Measurements from ENCODE around the gene MRPS14. TPM values are rescaled to one million over a fixed set of nuclear protein-coding genes. Genes with fewer than 3 reads are reported as not detected.
A peak's percentile ranks its signal among the peaks of the same experiment; 100 is the strongest.
"Not testable (repeated sequence)": the region's sequence is repeated elsewhere in the genome, so short reads cannot be mapped to it uniquely, and the experiment has no call there.

Gene MRPS14
- total RNA-seq, 1 donor from 2014 or later: 14.7 TPM

DNA sequence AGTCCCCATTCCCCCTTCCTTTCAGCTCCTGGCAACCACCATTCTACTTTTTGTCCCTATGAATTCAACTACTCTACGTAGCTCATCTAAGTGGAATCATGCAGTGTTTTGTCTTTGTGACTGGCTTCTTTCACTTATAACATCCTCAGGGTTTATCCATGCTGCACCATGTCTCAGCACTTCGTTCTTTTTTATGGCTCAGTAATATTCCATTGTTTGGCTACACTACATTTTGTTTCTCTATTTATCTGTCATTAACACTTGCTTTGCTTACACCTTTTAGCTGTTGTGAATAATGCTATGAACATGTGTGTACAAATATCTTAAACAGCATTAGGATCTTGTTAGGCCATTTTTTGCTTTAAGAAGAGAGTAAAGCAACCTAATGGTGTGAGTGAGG lies 1.5 kb upstream of the MRPS14 start:
- Histone ChIP-seq H3K27ac (no peak overlapping the region), H3K4me1 (peaks cover 18% of the 10 kb centered on the region), H3K27me3 (no peaks in the 10 kb centered on the region), H3K36me3 (no peaks in the 10 kb centered on the region), H3K9me3 (no peaks in the 10 kb centered on the region), H3K4me3 (no peak overlapping the region)
- intact Hi-C loops (cut with DNase I): no loop called here
- TF ChIP-seq POLR2A (IDR thresholded peaks at IDR 0.05) (no peak), POLR2AphosphoS5 (IDR thresholded peaks at IDR 0.05; ENCODE audit: insufficient read depth in 1 of 2, low read depth in 1 of 2) (no peak)
- TF ChIP-seq, protein P1, sequence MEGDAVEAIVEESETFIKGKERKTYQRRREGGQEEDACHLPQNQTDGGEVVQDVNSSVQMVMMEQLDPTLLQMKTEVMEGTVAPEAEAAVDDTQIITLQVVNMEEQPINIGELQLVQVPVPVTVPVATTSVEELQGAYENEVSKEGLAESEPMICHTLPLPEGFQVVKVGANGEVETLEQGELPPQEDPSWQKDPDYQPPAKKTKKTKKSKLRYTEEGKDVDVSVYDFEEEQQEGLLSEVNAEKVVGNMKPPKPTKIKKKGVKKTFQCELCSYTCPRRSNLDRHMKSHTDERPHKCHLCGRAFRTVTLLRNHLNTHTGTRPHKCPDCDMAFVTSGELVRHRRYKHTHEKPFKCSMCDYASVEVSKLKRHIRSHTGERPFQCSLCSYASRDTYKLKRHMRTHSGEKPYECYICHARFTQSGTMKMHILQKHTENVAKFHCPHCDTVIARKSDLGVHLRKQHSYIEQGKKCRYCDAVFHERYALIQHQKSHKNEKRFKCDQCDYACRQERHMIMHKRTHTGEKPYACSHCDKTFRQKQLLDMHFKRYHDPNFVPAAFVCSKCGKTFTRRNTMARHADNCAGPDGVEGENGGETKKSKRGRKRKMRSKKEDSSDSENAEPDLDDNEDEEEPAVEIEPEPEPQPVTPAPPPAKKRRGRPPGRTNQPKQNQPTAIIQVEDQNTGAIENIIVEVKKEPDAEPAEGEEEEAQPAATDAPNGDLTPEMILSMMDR (IDR thresholded peaks at IDR 0.05): no peak
- no peak for DNase-seq (ENCODE audit: extremely low spot score in 2 of 2)

DNA sequence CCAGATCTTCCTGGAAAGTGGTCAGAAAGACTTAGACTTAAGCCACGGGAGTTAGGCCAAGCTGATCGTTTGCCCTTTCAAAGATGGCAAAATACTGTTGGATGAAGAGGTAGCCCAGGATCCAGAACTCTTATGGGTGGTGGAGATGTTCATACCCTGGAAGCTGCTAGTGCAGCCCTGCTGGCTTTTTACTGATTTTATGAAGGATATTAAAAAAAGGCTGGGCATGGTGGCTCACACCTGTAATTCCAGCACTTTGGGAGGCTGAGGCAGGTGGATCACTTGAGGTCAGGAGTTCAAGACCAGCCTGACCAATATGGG lies 657 bp upstream of the MRPS14 start:
- H3K4me1 ChIP-seq: peaks cover 18% of the 10 kb centered on the region
- intact Hi-C loops (cut with DNase I); DNase-seq (ENCODE audit: extremely low spot score in 2 of 2); H3K9me3 ChIP-seq; H3K27me3 ChIP-seq; H3K36me3 ChIP-seq: not testable (repeated sequence)
- peak overlapping the region; percentile 64 to 82 for H3K4me3 ChIP-seq
- peak overlapping the region; percentile 89 for H3K27ac ChIP-seq

DNA sequence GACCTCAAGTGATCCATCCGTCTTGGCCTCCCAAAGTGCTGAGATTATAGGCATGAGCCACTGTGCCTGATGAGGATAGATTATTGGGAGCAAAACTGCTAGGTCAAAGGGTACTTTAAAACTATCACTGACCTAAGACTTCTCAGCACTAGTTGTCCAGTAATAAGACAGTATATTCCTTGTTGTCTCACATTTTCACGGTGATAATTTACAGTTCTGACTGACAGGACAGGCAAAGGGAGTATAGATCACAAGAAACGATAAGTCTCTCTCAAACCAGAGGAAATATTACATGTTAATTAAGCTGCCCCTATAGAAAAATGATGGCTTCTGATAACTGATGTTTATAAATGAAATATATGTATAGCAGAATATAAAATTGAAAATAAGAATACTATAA lies 3.7 kb downstream of the MRPS14 start:
- no peak for DNase-seq (ENCODE audit: extremely low spot score in 2 of 2)
- Histone ChIP-seq H3K9me3 (no peaks in the 10 kb centered on the region), H3K4me3 (no peak overlapping the region), H3K27me3 (no peaks in the 10 kb centered on the region), H3K27ac (no peak overlapping the region), H3K36me3 (peaks cover 0 to 37% of the 10 kb centered on the region in 2 donors), H3K4me1 (peaks cover 18% of the 10 kb centered on the region)
- no peak for TF ChIP-seq POLR2AphosphoS5 (IDR thresholded peaks at IDR 0.05; ENCODE audit: insufficient read depth in 1 of 2, low read depth in 1 of 2)
- no peak for TF ChIP-seq POLR2A (IDR thresholded peaks at IDR 0.05)
- TF ChIP-seq, protein P1 (IDR thresholded peaks at IDR 0.05): no peak
- intact Hi-C loops (cut with DNase I): no loop called here

DNA sequence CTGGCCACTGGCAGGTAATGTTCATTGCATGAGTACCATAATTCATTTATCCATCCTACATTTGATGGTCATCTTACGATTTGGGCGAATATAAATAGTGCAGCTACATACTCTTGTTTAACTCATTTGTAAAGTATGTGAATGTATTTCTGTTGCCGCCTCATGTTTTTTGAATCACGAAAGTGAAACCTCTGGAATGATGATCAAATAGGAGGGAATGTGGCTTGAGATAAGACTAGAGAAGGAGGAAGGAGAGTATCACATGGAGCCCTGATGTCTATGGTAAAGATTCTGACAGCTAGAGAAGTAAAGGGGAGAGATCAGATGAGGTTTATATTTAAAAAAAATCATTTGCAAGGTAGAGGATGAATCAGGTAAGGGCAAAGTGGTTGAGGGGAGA lies 8.0 kb downstream of the MRPS14 start:
- no peak for DNase-seq (ENCODE audit: extremely low spot score in 2 of 2)
- no peak overlapping the region for H3K27ac ChIP-seq
- H3K36me3 ChIP-seq: peaks cover 0 to 69% of the 10 kb centered on the region in 2 donors
- TF ChIP-seq, protein P1 (IDR thresholded peaks at IDR 0.05): no peak
- TF ChIP-seq POLR2AphosphoS5 (IDR thresholded peaks at IDR 0.05; ENCODE audit: insufficient read depth in 1 of 2, low read depth in 1 of 2): no peak
- no peak for TF ChIP-seq POLR2A (IDR thresholded peaks at IDR 0.05)
- H3K4me3 ChIP-seq: no peak overlapping the region
- H3K27me3 ChIP-seq: no peaks in the 10 kb centered on the region
- intact Hi-C loops (cut with DNase I): no loop called here
- no peaks in the 10 kb centered on the region for H3K9me3 ChIP-seq
- no peaks in the 10 kb centered on the region for H3K4me1 ChIP-seq

DNA sequence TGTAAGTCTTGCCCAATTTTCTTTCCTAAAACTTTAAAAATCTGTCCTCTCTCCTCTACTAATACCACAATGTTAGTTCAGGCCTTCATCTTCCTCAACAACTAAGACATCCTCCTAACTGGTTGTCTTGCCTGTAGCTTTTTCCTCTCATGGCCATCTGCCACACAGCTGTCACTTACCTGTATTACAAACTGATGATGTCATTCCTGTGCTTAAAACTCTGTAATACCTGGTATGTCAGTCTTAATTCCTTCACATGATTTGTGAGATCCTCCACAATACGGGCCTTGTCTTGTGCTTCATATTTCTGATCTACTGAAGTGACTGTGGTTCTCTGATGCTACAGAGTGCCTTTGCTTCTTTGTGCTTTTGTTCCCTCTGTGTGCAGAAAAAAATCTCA lies 9.8 kb downstream of the MRPS14 start:
- peaks cover 0 to 87% of the 10 kb centered on the region in 2 donors for H3K36me3 ChIP-seq
- TF ChIP-seq, protein P1 (IDR thresholded peaks at IDR 0.05): no peak
- TF ChIP-seq POLR2A (IDR thresholded peaks at IDR 0.05) (no peak), POLR2AphosphoS5 (IDR thresholded peaks at IDR 0.05; ENCODE audit: insufficient read depth in 1 of 2, low read depth in 1 of 2) (no peak)
- H3K4me1 ChIP-seq: no peaks in the 10 kb centered on the region
- intact Hi-C loops (cut with DNase I): no loop called here
- no peak overlapping the region for H3K4me3 ChIP-seq
- no peak for DNase-seq (ENCODE audit: extremely low spot score in 2 of 2)
- no peaks in the 10 kb centered on the region for H3K9me3 ChIP-seq
- H3K27me3 ChIP-seq: no peaks in the 10 kb centered on the region
- H3K27ac ChIP-seq: no peak overlapping the region

DNA sequence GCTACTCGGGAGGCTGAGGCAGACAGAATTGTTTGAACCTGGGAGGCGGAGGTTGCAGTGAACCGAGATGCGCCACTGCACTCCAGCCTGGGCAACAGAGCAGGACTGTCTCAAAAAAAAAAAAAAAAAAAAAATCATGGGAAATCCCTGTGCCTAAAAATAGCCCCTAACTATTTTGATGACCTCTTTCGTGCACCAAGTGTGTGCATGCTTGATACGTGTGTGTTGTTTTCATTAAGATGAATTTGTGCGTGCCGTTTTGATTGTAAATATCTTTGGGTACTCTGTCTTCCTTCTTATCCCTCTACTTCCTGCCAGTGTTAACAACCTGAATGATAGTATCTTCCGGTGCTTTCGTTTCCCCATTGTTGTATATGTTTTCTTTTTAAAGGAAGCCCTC lies 13.7 kb downstream of the MRPS14 start:
- intact Hi-C loops (cut with DNase I): no loop called here
- Histone ChIP-seq H3K27me3 (no peaks in the 10 kb centered on the region), H3K4me3 (no peak overlapping the region), H3K27ac (no peak overlapping the region), H3K36me3 (peaks cover 0 to 68% of the 10 kb centered on the region in 2 donors), H3K9me3 (no peaks in the 10 kb centered on the region), H3K4me1 (peaks cover under 1% of the 10 kb centered on the region)
- no peak for DNase-seq (ENCODE audit: extremely low spot score in 2 of 2)
- TF ChIP-seq POLR2AphosphoS5 (IDR thresholded peaks at IDR 0.05; ENCODE audit: insufficient read depth in 1 of 2, low read depth in 1 of 2) (no peak), POLR2A (IDR thresholded peaks at IDR 0.05) (no peak)
- TF ChIP-seq, protein P1 (IDR thresholded peaks at IDR 0.05): no peak
